ENCODE results near the gene ZNF488. TPM values are rescaled to one million over a fixed set of nuclear protein-coding genes. Genes with fewer than 3 reads are reported as not detected.
"Not testable (repeated sequence)": the region's sequence is repeated elsewhere in the genome, so short reads cannot be mapped to it uniquely, and the experiment has no call there.

ZNF488 gene
- total RNA-seq, 2 experiments from 2014 or later = 0.84 to 0.93 TPM

DNA sequence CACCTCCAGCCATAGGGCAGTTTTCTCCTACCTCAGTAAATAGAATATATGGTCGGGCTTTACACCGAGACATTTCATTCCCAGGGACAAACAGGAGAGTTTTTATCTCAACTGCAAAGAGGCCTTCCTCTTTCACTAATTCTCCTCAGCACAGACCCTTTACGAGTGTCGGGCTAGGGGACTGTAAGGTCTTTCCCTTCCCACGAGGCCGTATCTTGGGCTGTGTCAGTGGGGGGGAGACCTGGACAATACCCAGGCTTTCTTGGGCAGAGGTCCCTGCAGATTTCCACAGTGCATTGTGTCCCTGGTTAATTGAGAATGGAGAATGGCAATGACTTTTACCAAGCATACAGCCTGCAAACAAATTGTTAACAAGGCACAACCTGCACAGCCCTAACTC lies 13.2 kb upstream of the ZNF488 start:
- no peak for DNase-seq
- H3K27ac Mint-ChIP-seq = no peak overlapping the region
- CTCF ChIA-PET = no interaction called here
- H3K4me1 Mint-ChIP-seq (ENCODE audit: low read depth) = no peaks in the 10 kb centered on the region
- no peaks in the 10 kb centered on the region for H3K9me3 Mint-ChIP-seq
- intact Hi-C loops (cut with micrococcal nuclease) = no loop called here
- no peaks in the 10 kb centered on the region for H3K36me3 Mint-ChIP-seq (ENCODE audit: low read depth)
- H3K4me3 Mint-ChIP-seq = no peak overlapping the region
- peaks cover 22% of the 10 kb centered on the region for H3K27me3 Mint-ChIP-seq (ENCODE audit: low read depth)

- H3K27me3 Mint-ChIP-seq (ENCODE audit: low read depth) = peaks cover 19% of the 10 kb centered on the region
- H3K36me3 Mint-ChIP-seq (ENCODE audit: low read depth) = no peaks in the 10 kb centered on the region
- no peak for DNase-seq
- H3K4me1 Mint-ChIP-seq (ENCODE audit: low read depth) = no peaks in the 10 kb centered on the region
- no peaks in the 10 kb centered on the region for H3K9me3 Mint-ChIP-seq
- intact Hi-C loops (cut with micrococcal nuclease) = no loop called here
- no peak overlapping the region for H3K4me3 Mint-ChIP-seq
- CTCF ChIA-PET = no interaction called here
- no peak overlapping the region for H3K27ac Mint-ChIP-seq
These were observed 12.2 kb upstream of the ZNF488 start for GRCh38 chr10:47396311-47396717.

DNA sequence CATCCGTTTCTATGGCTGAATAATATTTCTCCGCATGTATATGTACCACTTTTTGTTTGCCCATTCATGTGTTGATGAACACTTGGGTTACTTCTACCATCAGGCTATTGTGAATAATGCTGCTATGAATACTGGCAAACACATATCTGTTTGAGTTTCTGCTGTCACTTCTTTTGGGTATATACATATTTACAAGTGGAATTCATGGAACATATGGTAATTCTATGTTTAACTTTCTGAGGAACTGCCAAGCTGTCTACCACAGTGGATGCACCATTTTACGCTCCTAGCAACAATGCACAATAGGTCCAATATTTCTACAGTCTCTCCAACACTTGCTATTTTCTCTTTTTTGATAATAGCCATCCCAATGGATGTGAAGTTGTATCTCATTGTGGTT lies 5.5 kb upstream of the ZNF488 start:
- no peaks in the 10 kb centered on the region for H3K36me3 Mint-ChIP-seq (ENCODE audit: low read depth)
- H3K4me3 Mint-ChIP-seq = no peak overlapping the region
- H3K9me3 Mint-ChIP-seq = peaks cover 3% of the 10 kb centered on the region
- CTCF ChIA-PET = no interaction called here
- no peak for DNase-seq
- intact Hi-C loops (cut with micrococcal nuclease) = no loop called here
- no peak overlapping the region for H3K27ac Mint-ChIP-seq
- H3K27me3 Mint-ChIP-seq (ENCODE audit: low read depth) = peaks cover 18% of the 10 kb centered on the region
- H3K4me1 Mint-ChIP-seq (ENCODE audit: low read depth) = peaks cover 3% of the 10 kb centered on the region

DNA sequence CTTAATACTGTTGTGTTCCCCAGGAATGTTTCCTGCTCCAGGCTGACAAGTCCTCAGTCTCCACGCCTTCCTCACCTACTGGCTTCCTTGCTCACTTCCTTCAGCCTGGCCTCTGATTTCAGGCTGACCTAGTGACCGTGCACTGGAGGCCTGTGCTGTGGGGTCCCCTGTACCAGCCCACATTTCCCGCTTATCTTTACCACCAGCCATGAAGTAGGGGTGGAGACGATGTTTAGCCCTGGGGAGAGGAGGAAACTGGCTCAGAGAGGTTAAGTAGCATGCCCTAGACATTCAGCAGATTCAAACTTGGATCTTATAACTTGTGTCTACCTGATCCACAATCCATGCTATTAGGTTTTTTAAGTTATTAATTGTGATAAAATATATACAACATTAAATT lies 4.8 kb upstream of the ZNF488 start:
- H3K36me3 Mint-ChIP-seq (ENCODE audit: low read depth) = no peaks in the 10 kb centered on the region
- H3K9me3 Mint-ChIP-seq = peaks cover 3% of the 10 kb centered on the region
- intact Hi-C loops (cut with micrococcal nuclease) = no loop called here
- DNase-seq = no peak
- H3K4me3 Mint-ChIP-seq = no peak overlapping the region
- peaks cover 4% of the 10 kb centered on the region for H3K4me1 Mint-ChIP-seq (ENCODE audit: low read depth)
- peaks cover 14% of the 10 kb centered on the region for H3K27me3 Mint-ChIP-seq (ENCODE audit: low read depth)
- no peak overlapping the region for H3K27ac Mint-ChIP-seq
- CTCF ChIA-PET = no interaction called here

- CTCF ChIA-PET; H3K4me1 Mint-ChIP-seq (ENCODE audit: low read depth); DNase-seq; H3K27ac Mint-ChIP-seq; H3K36me3 Mint-ChIP-seq (ENCODE audit: low read depth); intact Hi-C loops (cut with micrococcal nuclease); H3K9me3 Mint-ChIP-seq; H3K4me3 Mint-ChIP-seq: not testable (repeated sequence)
- H3K27me3 Mint-ChIP-seq (ENCODE audit: low read depth) = peaks cover 22% of the 10 kb centered on the region
These were observed 2.0 kb upstream of the ZNF488 start for GRCh38 chr10:47386104-47386503.

DNA sequence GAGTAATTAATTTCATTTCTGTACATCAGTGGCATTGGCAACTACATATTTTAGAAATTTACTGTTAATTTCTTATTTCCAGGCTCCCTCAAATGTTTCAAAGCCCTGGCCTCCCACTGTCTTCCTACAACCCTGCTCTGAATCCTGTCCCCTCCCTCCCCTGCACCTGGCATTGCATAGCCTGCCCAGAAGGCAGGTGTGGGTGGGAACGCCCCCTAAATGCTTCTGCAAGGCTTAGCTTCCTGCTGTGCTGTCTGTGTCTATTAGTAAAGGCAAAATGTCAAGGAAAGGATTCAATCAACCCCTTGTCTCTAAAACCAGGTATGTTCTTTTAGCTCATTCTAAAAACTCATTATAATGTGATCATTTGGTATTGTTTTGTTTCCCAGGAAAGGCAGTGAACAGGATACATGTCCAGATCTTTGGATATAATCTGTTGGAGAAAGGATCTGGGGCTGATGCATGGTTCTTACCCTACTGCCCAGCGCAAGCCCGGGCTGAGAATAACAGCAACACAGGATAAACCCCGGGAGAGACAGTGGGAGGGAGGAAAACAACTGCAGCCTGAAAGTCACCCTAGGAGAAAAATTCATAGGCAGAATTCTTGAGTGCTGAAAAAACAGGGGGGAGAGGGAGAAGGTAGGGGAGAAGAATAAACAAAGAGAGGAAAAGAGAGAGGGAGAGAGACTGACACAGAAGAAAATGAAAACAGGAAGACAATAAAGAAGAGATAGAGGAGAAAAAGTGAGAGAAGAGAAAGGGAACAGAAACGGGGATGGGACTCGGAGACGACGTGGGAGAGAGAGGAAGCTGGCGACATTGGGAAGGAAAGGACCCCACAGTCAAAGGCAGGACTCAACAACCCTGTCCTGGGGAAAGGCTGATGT lies 589 bp downstream of the ZNF488 start:
- H3K4me3 Mint-ChIP-seq = peak overlapping the region; percentile 84
- peaks cover 32% of the 10 kb centered on the region for H3K27me3 Mint-ChIP-seq (ENCODE audit: low read depth)
- no peak for DNase-seq
- H3K4me1 Mint-ChIP-seq (ENCODE audit: low read depth) = peaks cover 10% of the 10 kb centered on the region
- H3K9me3 Mint-ChIP-seq = peaks cover 3% of the 10 kb centered on the region
- intact Hi-C loops (cut with micrococcal nuclease) = loop anchor here (5.0 kb wide), 1 partner anchor 1116 kb away; no protein-coding TSS in a partner anchor
- CTCF ChIA-PET = interaction anchor here (1.2 kb wide), 1 partner anchor 20 kb away, joined by 3 read pairs; no protein-coding TSS in a partner anchor
- no peaks in the 10 kb centered on the region for H3K36me3 Mint-ChIP-seq (ENCODE audit: low read depth)
- no peak overlapping the region for H3K27ac Mint-ChIP-seq

DNA sequence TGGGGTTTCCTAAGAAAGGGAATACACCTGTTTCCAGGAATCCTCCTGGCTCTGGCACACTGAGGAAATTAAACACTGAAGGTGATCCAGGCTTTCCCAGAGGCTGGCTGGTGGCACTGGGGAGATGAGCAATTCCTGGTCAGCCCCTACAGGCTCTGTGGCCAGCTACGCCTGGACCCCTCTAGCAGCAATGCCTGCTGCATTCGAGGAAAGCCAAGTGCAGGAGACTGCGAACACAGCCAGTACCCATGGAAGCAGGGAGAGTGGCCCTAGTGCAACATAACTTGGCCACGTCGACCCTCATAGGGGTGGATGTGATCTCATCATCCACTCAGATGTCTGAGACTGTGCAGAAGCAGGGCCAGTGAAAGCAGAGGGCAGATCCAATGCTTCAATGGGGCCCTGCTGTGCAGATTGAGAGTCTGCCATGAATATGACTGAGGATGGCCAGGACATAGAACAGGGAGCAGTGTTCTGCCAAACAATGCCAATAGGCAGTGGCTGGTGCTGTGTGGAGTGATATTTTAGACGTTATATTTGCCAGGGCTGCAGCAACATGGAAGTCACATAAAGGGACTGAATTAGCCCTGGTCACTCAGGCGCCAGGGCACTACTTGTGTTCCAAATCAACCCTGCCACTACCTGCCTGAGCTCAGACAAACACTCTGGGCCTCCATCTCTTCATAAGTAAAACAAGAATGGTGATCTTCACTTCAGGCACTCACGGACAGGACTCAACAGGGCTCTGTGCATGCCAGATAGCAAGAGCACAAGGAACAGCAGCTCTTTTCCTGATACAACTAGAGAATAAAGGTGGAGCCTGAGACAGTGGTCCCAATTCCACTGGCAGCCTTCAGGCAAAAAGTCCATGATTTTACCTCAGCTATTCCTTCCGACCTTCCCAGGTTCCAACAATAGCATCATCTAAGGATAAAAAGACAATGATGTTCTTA lies 2.4 kb downstream of the ZNF488 start:
- intact Hi-C loops (cut with micrococcal nuclease) = loop anchor here (5.0 kb wide), 1 partner anchor 1114 kb away; no protein-coding TSS in a partner anchor
- H3K27me3 Mint-ChIP-seq (ENCODE audit: low read depth) = peaks cover 41% of the 10 kb centered on the region
- no peak for DNase-seq
- H3K9me3 Mint-ChIP-seq = peaks cover 2% of the 10 kb centered on the region
- peaks cover 15% of the 10 kb centered on the region for H3K4me1 Mint-ChIP-seq (ENCODE audit: low read depth)
- CTCF ChIA-PET = no interaction called here
- no peak overlapping the region for H3K27ac Mint-ChIP-seq
- H3K4me3 Mint-ChIP-seq = no peak overlapping the region
- no peaks in the 10 kb centered on the region for H3K36me3 Mint-ChIP-seq (ENCODE audit: low read depth)

- Mint-ChIP-seq H3K4me3 (no peak overlapping the region), H3K27me3 (ENCODE audit: low read depth) (peaks cover 45% of the 10 kb centered on the region), H3K36me3 (ENCODE audit: low read depth) (no peaks in the 10 kb centered on the region), H3K9me3 (peaks cover 2% of the 10 kb centered on the region), H3K4me1 (ENCODE audit: low read depth) (peaks cover 15% of the 10 kb centered on the region), H3K27ac (no peak overlapping the region)
- CTCF ChIA-PET = interaction anchor here (0.9 kb wide), 1 partner anchor 1273 kb away, joined by 3 read pairs; no protein-coding TSS in a partner anchor
- no peak for DNase-seq
- intact Hi-C loops (cut with micrococcal nuclease) = loop anchor here (5.0 kb wide), 1 partner anchor 1114 kb away; no protein-coding TSS in a partner anchor
These were observed 3.0 kb downstream of the ZNF488 start for GRCh38 chr10:47381103-47381395.

DNA sequence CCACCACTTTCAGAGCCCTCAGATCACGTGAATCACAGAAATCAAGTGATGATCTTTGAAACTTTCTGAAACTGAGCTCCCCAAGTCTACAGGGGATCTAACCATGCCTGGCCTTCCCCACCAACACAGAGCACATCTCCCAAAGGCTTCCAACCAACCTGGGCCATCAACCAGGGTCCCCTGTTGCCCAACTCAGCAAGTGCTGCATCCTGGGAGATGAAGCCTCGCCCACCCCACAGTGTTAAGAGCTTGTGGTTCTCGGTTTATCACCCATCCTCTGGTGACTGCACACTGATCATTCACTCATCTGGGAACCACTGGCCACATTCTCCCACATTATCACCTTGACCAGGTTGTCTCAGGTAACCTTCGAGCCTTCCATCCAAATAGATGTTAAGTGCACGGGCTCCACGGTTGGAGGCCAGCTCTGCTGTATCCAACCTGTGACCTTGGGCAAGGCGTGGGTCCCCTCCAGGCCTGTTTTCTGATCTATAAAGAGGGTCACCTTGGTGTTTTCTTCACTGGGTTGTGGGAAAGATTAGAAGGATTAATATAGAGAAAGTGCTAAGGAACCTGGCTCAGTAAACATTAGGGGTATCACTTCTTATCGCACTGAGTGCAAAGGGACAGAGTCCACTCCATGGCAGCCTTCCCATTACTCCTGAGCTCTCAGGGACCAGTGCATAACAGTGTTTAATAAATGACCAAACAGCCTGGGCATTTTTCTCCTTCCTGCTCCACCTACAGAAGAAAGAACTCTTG lies 3.6 kb downstream of the ZNF488 start:
- Mint-ChIP-seq H3K27me3 (ENCODE audit: low read depth) (peaks cover 45% of the 10 kb centered on the region), H3K9me3 (peaks cover 2% of the 10 kb centered on the region), H3K27ac (no peak overlapping the region), H3K4me1 (ENCODE audit: low read depth) (peaks cover 15% of the 10 kb centered on the region), H3K4me3 (no peak overlapping the region), H3K36me3 (ENCODE audit: low read depth) (no peaks in the 10 kb centered on the region)
- DNase-seq = no peak
- CTCF ChIA-PET = interaction anchor here (0.9 kb wide), 1 partner anchor 1273 kb away, joined by 3 read pairs; no protein-coding TSS in a partner anchor
- intact Hi-C loops (cut with micrococcal nuclease) = loop anchor here (5.0 kb wide), 1 partner anchor 1113 kb away; no protein-coding TSS in a partner anchor

GRCh38 chr10:47379901-47380300 lies 4.2 kb downstream of the ZNF488 start:
- H3K4me1 Mint-ChIP-seq (ENCODE audit: low read depth) = peaks cover 15% of the 10 kb centered on the region
- no peaks in the 10 kb centered on the region for H3K36me3 Mint-ChIP-seq (ENCODE audit: low read depth)
- H3K4me3 Mint-ChIP-seq = no peak overlapping the region
- no peak overlapping the region for H3K27ac Mint-ChIP-seq
- peaks cover 49% of the 10 kb centered on the region for H3K27me3 Mint-ChIP-seq (ENCODE audit: low read depth)
- CTCF ChIA-PET = no interaction called here
- DNase-seq = no peak
- no peaks in the 10 kb centered on the region for H3K9me3 Mint-ChIP-seq
- intact Hi-C loops (cut with micrococcal nuclease) = loop anchor here (5.0 kb wide), 1 partner anchor 1113 kb away; no protein-coding TSS in a partner anchor

DNA sequence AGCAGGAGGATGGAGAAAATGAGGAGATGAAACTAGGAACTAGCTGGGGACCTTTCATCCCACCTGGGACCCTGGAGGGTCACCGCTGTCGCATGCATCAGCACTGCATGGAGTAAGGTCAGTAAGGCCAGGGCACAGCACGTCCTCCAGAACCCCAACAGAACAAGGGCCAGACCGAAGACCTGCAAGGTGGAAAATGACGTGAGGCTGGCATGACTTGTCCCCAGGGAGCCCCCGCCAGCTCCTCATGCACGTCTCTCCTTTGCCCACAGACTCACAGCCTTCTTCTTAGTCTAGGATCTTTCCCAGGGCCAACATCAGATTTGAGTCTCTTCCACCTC lies 4.7 kb downstream of the ZNF488 start:
- no peak overlapping the region for H3K4me3 Mint-ChIP-seq
- H3K36me3 Mint-ChIP-seq (ENCODE audit: low read depth) = no peaks in the 10 kb centered on the region
- no peak overlapping the region for H3K27ac Mint-ChIP-seq
- DNase-seq = no peak
- no peaks in the 10 kb centered on the region for H3K9me3 Mint-ChIP-seq
- intact Hi-C loops (cut with micrococcal nuclease) = no loop called here
- CTCF ChIA-PET = no interaction called here
- peaks cover 49% of the 10 kb centered on the region for H3K27me3 Mint-ChIP-seq (ENCODE audit: low read depth)
- H3K4me1 Mint-ChIP-seq (ENCODE audit: low read depth) = peaks cover 13% of the 10 kb centered on the region

Data from activated naive CD4-positive, alpha-beta T cell treated with anti-CD3 and anti-CD28 coated beads for 36 hours (primary cell).